NT2/D1 (cell line): ENCODE measurements around the gene PPM1H.

Source experiments
- DNase-seq: peaks from one replicate; pipeline ENCODE4 v3.0.0-alpha.2; 2011; ENCODE audit warnings: low read depth, low spot score
- H3K27me3 ChIP-seq: 2 replicates; pipeline ENCODE4 v1.6.0; 2011; ENCODE audit warnings: mild to moderate bottlenecking; ENCODE audit not compliant: insufficient read length, insufficient read depth
- H3K36me3 ChIP-seq: 2 replicates; pipeline ENCODE4 v1.6.1; 2011; ENCODE audit warnings: mild to moderate bottlenecking, low read length, mixed read lengths; ENCODE audit not compliant: insufficient read depth, insufficient read length
- H3K4me1 ChIP-seq: 2 replicates; pipeline ENCODE4 v1.5.1; 2011; ENCODE audit not compliant: insufficient read depth, insufficient read length
- H3K4me3 ChIP-seq: 2 replicates; pipeline ENCODE4 v1.5.1; 2011; ENCODE audit warnings: low read depth; ENCODE audit not compliant: insufficient read length
- H3K9ac ChIP-seq: 2 replicates; pipeline ENCODE4 v1.6.0; 2011; ENCODE audit warnings: low read depth; ENCODE audit not compliant: insufficient read length
- H3K9me3 ChIP-seq: 2 replicates; pipeline ENCODE4 v1.5.1; 2011; ENCODE audit warnings: mild to moderate bottlenecking, low read length; ENCODE audit not compliant: insufficient read depth
- SUZ12 ChIP-seq: IDR thresholded peaks from 2 replicates; pipeline ENCODE4 v1.6.1; 2011; ENCODE audit not compliant: insufficient read length, insufficient read depth; ENCODE audit errors: extremely low read depth
- YY1 ChIP-seq: IDR thresholded peaks from 2 replicates; pipeline ENCODE4 v1.6.1; 2011; ENCODE audit not compliant: insufficient read length, insufficient read depth
- ZNF274 ChIP-seq: IDR thresholded peaks from 2 replicates; pipeline ENCODE4 v1.6.1; 2011; ENCODE audit warnings: mild to moderate bottlenecking, low read depth, low read length

PPM1H gene

GRCh38 chr12:62859321-62859737 lies 75.6 kb downstream of the PPM1H start:
- no peaks in the 10 kb centered on the region for H3K27me3 ChIP-seq
- H3K4me1 ChIP-seq: no peaks in the 10 kb centered on the region
- DNase-seq: no peak
- no peak overlapping the region for H3K9ac ChIP-seq
- H3K9me3 ChIP-seq: no peaks in the 10 kb centered on the region; the same call in 1 of the 2 replicates
- no peaks in the 10 kb centered on the region for H3K36me3 ChIP-seq
- no peak overlapping the region for H3K4me3 ChIP-seq
- TF ChIP-seq ZNF274: no peak
- no peak for TF ChIP-seq YY1

GRCh38 chr12:62856454-62856853 lies 78.5 kb downstream of the PPM1H start:
- no peak for TF ChIP-seq ZNF274
- no peak for TF ChIP-seq YY1
- no peak for TF ChIP-seq SUZ12
- no peaks in the 10 kb centered on the region for H3K36me3 ChIP-seq
- no peaks in the 10 kb centered on the region for H3K27me3 ChIP-seq
- no peak for DNase-seq
- no peak overlapping the region for H3K4me3 ChIP-seq
- no peaks in the 10 kb centered on the region for H3K4me1 ChIP-seq
- H3K9ac ChIP-seq: no peak overlapping the region
- no peaks in the 10 kb centered on the region; the same call in 1 of the 2 replicates for H3K9me3 ChIP-seq

- no peaks in the 10 kb centered on the region for H3K4me1 ChIP-seq
- H3K9me3 ChIP-seq: no peaks in the 10 kb centered on the region
- no peaks in the 10 kb centered on the region for H3K36me3 ChIP-seq
- no peaks in the 10 kb centered on the region for H3K27me3 ChIP-seq
- no peak for DNase-seq
- no peak overlapping the region for H3K4me3 ChIP-seq
- no peak for TF ChIP-seq YY1
- no peak for TF ChIP-seq ZNF274
- TF ChIP-seq SUZ12: no peak
- no peak overlapping the region for H3K9ac ChIP-seq
Observed at GRCh38 chr12:62854024-62854423, 80.9 kb downstream of the PPM1H start.

- H3K4me1 ChIP-seq: peaks cover 5% of the 10 kb centered on the region
- H3K9me3 ChIP-seq: no peaks in the 10 kb centered on the region
- H3K9ac ChIP-seq: no peak overlapping the region
- no peak for DNase-seq
- H3K4me3 ChIP-seq: no peak overlapping the region
- no peaks in the 10 kb centered on the region for H3K36me3 ChIP-seq
- no peak for TF ChIP-seq ZNF274
- no peak for TF ChIP-seq YY1
- TF ChIP-seq SUZ12: no peak
- no peaks in the 10 kb centered on the region for H3K27me3 ChIP-seq
Observed at GRCh38 chr12:62849398-62849797, 85.6 kb downstream of the PPM1H start.

- no peak overlapping the region for H3K9ac ChIP-seq
- TF ChIP-seq SUZ12 (no peak), YY1 (no peak), ZNF274 (no peak)
- no peaks in the 10 kb centered on the region for H3K9me3 ChIP-seq
- peaks cover 5% of the 10 kb centered on the region for H3K4me1 ChIP-seq
- DNase-seq: no peak
- no peaks in the 10 kb centered on the region for H3K36me3 ChIP-seq
- H3K4me3 ChIP-seq: no peak overlapping the region
- H3K27me3 ChIP-seq: no peaks in the 10 kb centered on the region
Observed at GRCh38 chr12:62848418-62848817, 86.5 kb downstream of the PPM1H start.

GRCh38 chr12:62847709-62848108 lies 87.2 kb downstream of the PPM1H start:
- Histone ChIP-seq H3K4me1 (peaks cover 5% of the 10 kb centered on the region), H3K9me3 (no peaks in the 10 kb centered on the region), H3K27me3 (no peaks in the 10 kb centered on the region), H3K4me3 (no peak overlapping the region), H3K36me3 (no peaks in the 10 kb centered on the region), H3K9ac (no peak overlapping the region)
- no peak for DNase-seq
- TF ChIP-seq SUZ12 (no peak), ZNF274 (no peak), YY1 (no peak)

- no peak for DNase-seq
- Histone ChIP-seq H3K27me3 (no peaks in the 10 kb centered on the region), H3K36me3 (no peaks in the 10 kb centered on the region), H3K4me1 (peaks cover 5% of the 10 kb centered on the region), H3K9me3 (peaks cover 5% of the 10 kb centered on the region; the same call in 1 of the 2 replicates), H3K4me3 (no peak overlapping the region), H3K9ac (no peak overlapping the region)
- no peak for TF ChIP-seq YY1
- TF ChIP-seq ZNF274: no peak
- no peak for TF ChIP-seq SUZ12
Observed at GRCh38 chr12:62846491-62846890, 88.5 kb downstream of the PPM1H start.

- no peak overlapping the region for H3K4me3 ChIP-seq
- H3K36me3 ChIP-seq: no peaks in the 10 kb centered on the region
- no peak overlapping the region for H3K9ac ChIP-seq
- peaks cover 5% of the 10 kb centered on the region for H3K4me1 ChIP-seq
- TF ChIP-seq YY1 (no peak), ZNF274 (no peak), SUZ12 (no peak)
- peaks cover 15% of the 10 kb centered on the region; the same call in 1 of the 2 replicates for H3K9me3 ChIP-seq
- no peak for DNase-seq
- no peaks in the 10 kb centered on the region for H3K27me3 ChIP-seq
Observed at GRCh38 chr12:62844915-62845314, 90.0 kb downstream of the PPM1H start.
